ENCODE data around the gene PIK3CA.

PIK3CA gene

GRCh38 chr3:179164857-179165256 lies 16.7 kb downstream of the PIK3CA start:
- DNase-seq (ENCODE audit: low read depth, low spot score), result no peak
- Histone ChIP-seq H3K9me3 (ENCODE audit: low read depth, low read length) (peaks cover 9% of the 10 kb centered on the region; the same call in 1 of the 2 replicates), H3K4me3 (no peak overlapping the region), H3K36me3 (ENCODE audit: insufficient read depth, low read length) (no peaks in the 10 kb centered on the region; the same call in 1 of the 2 replicates), H3K9ac (ENCODE audit: insufficient read length) (no peak overlapping the region), H3K27ac (no peak overlapping the region)
- TF ChIP-seq EZH2 (IDR thresholded peaks at IDR 0.05) (no peak), FOXP2 (optimal IDR thresholded peaks at IDR 0.05; ENCODE audit: control extremely low read depth, extremely low read length, insufficient read depth) (no peak), POLR2AphosphoS5 (IDR thresholded peaks at IDR 0.05; ENCODE audit: borderline replicate concordance, low read depth, low read length) (no peak)

DNA sequence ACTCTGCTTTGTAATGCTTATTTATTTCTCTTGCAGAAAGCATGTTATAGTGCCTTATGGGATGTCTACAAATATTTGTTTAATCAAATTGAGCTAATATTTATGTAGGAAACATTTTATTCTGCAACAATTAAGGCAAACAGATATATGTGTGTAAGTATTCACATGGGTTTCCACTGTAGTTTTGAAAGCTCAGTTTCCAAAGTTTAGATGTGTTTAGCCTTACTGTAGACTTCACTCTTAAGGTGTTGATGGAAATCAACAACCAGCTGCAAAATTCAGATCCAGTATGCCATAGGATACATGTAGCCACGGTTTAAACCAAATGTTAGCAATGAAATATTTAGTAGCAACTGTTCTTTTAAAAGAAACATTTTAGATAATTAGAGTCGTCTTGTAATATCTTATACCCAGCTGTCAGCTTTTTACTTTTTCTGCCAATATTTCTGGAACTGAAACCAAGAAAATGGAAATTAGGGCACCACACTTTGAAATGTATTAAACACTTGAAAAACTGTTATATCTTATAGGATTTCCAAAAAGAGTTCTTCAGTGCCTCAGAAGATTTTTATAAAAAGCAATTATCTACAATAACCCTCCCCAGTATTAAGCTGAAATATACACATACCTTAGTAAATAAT lies 18.5 kb downstream of the PIK3CA start:
- no peak for DNase-seq (ENCODE audit: low read depth, low spot score)
- H3K27ac ChIP-seq, result no peak overlapping the region
- TF ChIP-seq EZH2 (IDR thresholded peaks at IDR 0.05) (no peak), FOXP2 (optimal IDR thresholded peaks at IDR 0.05; ENCODE audit: control extremely low read depth, extremely low read length, insufficient read depth) (no peak), POLR2AphosphoS5 (IDR thresholded peaks at IDR 0.05; ENCODE audit: borderline replicate concordance, low read depth, low read length) (no peak)
- no peak overlapping the region for H3K4me3 ChIP-seq
- no peaks in the 10 kb centered on the region; the same call in 1 of the 2 replicates for H3K36me3 ChIP-seq (ENCODE audit: insufficient read depth, low read length)
- no peak overlapping the region for H3K9ac ChIP-seq (ENCODE audit: insufficient read length)
- peaks cover 17% of the 10 kb centered on the region; the same call in 1 of the 2 replicates for H3K9me3 ChIP-seq (ENCODE audit: low read depth, low read length)

- no peaks in the 10 kb centered on the region; the same call in 1 of the 2 replicates for H3K36me3 ChIP-seq (ENCODE audit: insufficient read depth, low read length)
- DNase-seq (ENCODE audit: low read depth, low spot score), result no peak
- H3K9ac ChIP-seq (ENCODE audit: insufficient read length), result no peak overlapping the region
- peaks cover 17% of the 10 kb centered on the region; the same call in 1 of the 2 replicates for H3K9me3 ChIP-seq (ENCODE audit: low read depth, low read length)
- no peak for TF ChIP-seq POLR2AphosphoS5 (IDR thresholded peaks at IDR 0.05; ENCODE audit: borderline replicate concordance, low read depth, low read length)
- no peak for TF ChIP-seq EZH2 (IDR thresholded peaks at IDR 0.05)
- no peak for TF ChIP-seq FOXP2 (optimal IDR thresholded peaks at IDR 0.05; ENCODE audit: control extremely low read depth, extremely low read length, insufficient read depth)
- H3K27ac ChIP-seq, result no peak overlapping the region
- H3K4me3 ChIP-seq, result no peak overlapping the region
Observed at GRCh38 chr3:179168918-179169317, 20.8 kb downstream of the PIK3CA start.

- no peak for TF ChIP-seq POLR2AphosphoS5 (IDR thresholded peaks at IDR 0.05; ENCODE audit: borderline replicate concordance, low read depth, low read length)
- TF ChIP-seq FOXP2 (optimal IDR thresholded peaks at IDR 0.05; ENCODE audit: control extremely low read depth, extremely low read length, insufficient read depth), result no peak
- no peak for TF ChIP-seq EZH2 (IDR thresholded peaks at IDR 0.05)
- no peak overlapping the region for H3K4me3 ChIP-seq
- no peak overlapping the region for H3K9ac ChIP-seq (ENCODE audit: insufficient read length)
- peaks cover 17% of the 10 kb centered on the region; the same call in 1 of the 2 replicates for H3K9me3 ChIP-seq (ENCODE audit: low read depth, low read length)
- no peaks in the 10 kb centered on the region; the same call in none of the 2 replicates for H3K36me3 ChIP-seq (ENCODE audit: insufficient read depth, low read length)
- H3K27ac ChIP-seq, result no peak overlapping the region
- no peak for DNase-seq (ENCODE audit: low read depth, low spot score)
Observed at GRCh38 chr3:179172546-179172945, 24.4 kb downstream of the PIK3CA start.

DNA sequence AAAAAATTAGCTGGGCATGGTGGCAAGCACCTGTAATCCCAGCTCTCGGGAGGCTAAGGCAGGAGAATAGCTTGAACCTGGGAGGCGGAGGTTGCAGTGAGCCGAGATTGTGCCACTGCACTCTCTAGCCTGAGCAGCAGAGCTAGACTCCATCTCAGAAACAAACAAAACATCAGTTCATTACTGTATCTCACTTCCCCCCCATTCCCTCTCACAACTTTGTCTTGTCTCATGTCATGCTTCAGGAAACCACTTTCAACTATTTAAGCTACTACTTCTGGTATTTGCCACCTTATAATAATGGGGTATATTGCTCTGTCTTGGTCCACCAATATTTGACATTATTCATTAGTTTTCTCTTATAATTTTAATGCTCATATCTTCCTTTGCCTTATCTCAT lies 26.2 kb downstream of the PIK3CA start:
- DNase-seq (ENCODE audit: low read depth, low spot score), result no peak
- H3K9ac ChIP-seq (ENCODE audit: insufficient read length), result no peak overlapping the region
- H3K27ac ChIP-seq, result no peak overlapping the region
- no peaks in the 10 kb centered on the region; the same call in none of the 2 replicates for H3K36me3 ChIP-seq (ENCODE audit: insufficient read depth, low read length)
- H3K4me3 ChIP-seq, result no peak overlapping the region
- peaks cover 9% of the 10 kb centered on the region; the same call in 1 of the 2 replicates for H3K9me3 ChIP-seq (ENCODE audit: low read depth, low read length)
- TF ChIP-seq FOXP2 (optimal IDR thresholded peaks at IDR 0.05; ENCODE audit: control extremely low read depth, extremely low read length, insufficient read depth) (no peak), EZH2 (IDR thresholded peaks at IDR 0.05) (no peak), POLR2AphosphoS5 (IDR thresholded peaks at IDR 0.05; ENCODE audit: borderline replicate concordance, low read depth, low read length) (no peak)

- Histone ChIP-seq H3K36me3 (ENCODE audit: insufficient read depth, low read length) (no peaks in the 10 kb centered on the region; the same call in none of the 2 replicates), H3K4me3 (no peak overlapping the region), H3K9me3 (ENCODE audit: low read depth, low read length) (peaks cover 9% of the 10 kb centered on the region; the same call in 1 of the 2 replicates), H3K9ac (ENCODE audit: insufficient read length) (no peak overlapping the region), H3K27ac (no peak overlapping the region)
- no peak for DNase-seq (ENCODE audit: low read depth, low spot score)
- TF ChIP-seq EZH2 (IDR thresholded peaks at IDR 0.05) (no peak), POLR2AphosphoS5 (IDR thresholded peaks at IDR 0.05; ENCODE audit: borderline replicate concordance, low read depth, low read length) (no peak), FOXP2 (optimal IDR thresholded peaks at IDR 0.05; ENCODE audit: control extremely low read depth, extremely low read length, insufficient read depth) (no peak)
Observed at GRCh38 chr3:179174898-179175297, 26.7 kb downstream of the PIK3CA start.

DNA sequence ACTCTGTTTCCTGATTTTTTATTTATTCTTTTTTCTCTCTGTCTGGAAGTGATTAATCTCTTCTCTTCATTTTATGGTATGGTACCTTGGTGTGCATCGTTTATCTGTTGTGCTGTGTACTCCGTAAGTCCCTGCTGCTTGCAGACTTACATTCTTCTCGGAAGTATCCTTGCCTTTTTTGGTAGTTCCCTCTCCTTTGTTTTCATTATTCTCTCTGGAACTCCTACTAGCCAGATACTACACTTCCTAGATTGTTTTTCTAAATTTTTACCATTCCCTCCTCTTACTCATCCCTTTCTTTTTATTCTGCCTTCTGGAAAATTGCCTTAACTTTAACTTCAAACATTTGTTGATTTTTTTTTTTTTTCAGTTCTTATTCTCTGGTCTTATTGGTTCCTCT lies 27.2 kb downstream of the PIK3CA start:
- Histone ChIP-seq H3K27ac (no peak overlapping the region), H3K9ac (ENCODE audit: insufficient read length) (no peak overlapping the region), H3K36me3 (ENCODE audit: insufficient read depth, low read length) (no peaks in the 10 kb centered on the region; the same call in 1 of the 2 replicates), H3K4me3 (no peak overlapping the region), H3K9me3 (ENCODE audit: low read depth, low read length) (peaks cover 9% of the 10 kb centered on the region; the same call in 1 of the 2 replicates)
- DNase-seq (ENCODE audit: low read depth, low spot score), result no peak
- TF ChIP-seq FOXP2 (optimal IDR thresholded peaks at IDR 0.05; ENCODE audit: control extremely low read depth, extremely low read length, insufficient read depth) (no peak), POLR2AphosphoS5 (IDR thresholded peaks at IDR 0.05; ENCODE audit: borderline replicate concordance, low read depth, low read length) (no peak), EZH2 (IDR thresholded peaks at IDR 0.05) (no peak)

DNA sequence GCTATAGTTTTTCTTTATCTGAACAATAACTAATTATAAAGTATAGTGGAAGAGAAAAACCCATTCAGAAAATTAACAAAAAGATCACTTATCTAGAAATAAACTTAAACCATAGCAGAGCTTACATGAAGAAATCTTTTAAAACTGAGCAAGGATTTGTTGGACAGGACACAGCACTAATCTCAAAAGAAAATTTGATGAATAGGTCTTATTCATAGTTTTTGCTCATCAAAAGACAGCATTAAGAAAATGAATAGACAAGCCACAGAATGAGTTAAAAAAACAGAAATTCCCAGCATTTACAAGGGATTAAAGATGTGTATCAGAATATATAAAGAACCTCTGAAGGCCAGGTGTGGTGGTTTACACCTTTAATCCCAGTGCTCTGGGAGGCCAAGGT lies 29.5 kb downstream of the PIK3CA start:
- H3K9me3 ChIP-seq (ENCODE audit: low read depth, low read length), result no peaks in the 10 kb centered on the region
- H3K36me3 ChIP-seq (ENCODE audit: insufficient read depth, low read length), result no peaks in the 10 kb centered on the region; the same call in 1 of the 2 replicates
- no peak for DNase-seq (ENCODE audit: low read depth, low spot score)
- no peak overlapping the region for H3K9ac ChIP-seq (ENCODE audit: insufficient read length)
- no peak overlapping the region for H3K27ac ChIP-seq
- no peak overlapping the region for H3K4me3 ChIP-seq
- TF ChIP-seq POLR2AphosphoS5 (IDR thresholded peaks at IDR 0.05; ENCODE audit: borderline replicate concordance, low read depth, low read length), result no peak
- TF ChIP-seq FOXP2 (optimal IDR thresholded peaks at IDR 0.05; ENCODE audit: control extremely low read depth, extremely low read length, insufficient read depth), result no peak
- no peak for TF ChIP-seq EZH2 (IDR thresholded peaks at IDR 0.05)
